ENCODE measurements around the gene RAB20. TPM values are rescaled to one million over a fixed set of nuclear protein-coding genes. Genes with fewer than 3 reads are reported as not detected.

The RAB20 gene
- polyA plus RNA-seq, 1 donor from 2014 or later, result not detected

DNA sequence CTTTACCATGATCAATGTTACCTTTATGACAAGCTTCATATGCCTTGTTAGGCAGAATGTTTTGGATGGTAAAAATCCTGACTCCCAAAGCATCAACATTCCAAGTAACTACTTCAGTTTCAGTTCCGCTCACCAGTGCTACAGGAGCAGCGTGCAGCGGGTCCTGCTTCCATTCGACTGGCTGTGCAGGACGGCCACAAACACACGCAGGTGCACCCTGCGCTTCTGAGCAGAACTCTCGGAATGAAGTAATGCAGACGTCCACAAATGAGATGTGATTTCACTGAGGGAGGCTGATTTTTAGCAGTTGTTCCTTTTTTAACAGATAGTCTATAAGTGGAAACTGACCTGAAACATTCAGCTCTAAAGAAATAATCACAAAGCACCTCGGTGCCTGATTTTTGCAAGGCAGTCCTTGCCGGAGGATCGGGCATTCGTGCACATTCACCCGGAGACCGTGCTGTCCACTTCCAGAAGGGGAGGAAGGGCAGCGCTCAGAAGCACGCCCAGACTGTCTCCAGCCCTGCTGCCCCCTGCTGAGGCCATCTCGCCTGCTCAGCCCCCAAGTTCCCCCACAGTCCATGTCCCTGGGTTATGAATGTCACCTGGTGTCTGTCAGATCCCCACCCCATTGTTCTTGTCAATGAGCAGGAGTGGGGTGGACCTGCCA lies 85.8 kb downstream of the RAB20 start:
- H2AFZ ChIP-seq (ENCODE audit: low read depth, low read length), result no peak overlapping the region

DNA sequence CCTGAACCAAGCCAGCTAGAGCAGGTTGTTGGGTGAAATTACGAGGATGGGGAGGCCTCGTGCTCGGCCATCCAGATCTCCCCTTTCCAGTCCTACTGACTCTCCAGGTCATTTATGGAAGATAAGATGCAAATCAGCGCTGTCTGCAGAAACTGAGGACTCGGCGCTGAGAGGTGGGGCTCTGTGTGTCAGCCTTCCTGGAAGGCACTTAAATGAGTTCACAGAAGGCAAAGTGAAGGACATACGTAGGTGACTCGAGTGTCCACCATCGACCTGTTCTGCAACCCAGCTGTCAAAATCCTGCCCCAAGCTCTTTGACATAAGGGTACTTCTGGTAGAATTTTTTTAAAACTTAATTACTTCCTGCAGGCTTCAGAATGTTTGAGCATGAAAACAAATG lies 86.4 kb downstream of the RAB20 start:
- no peaks in the 10 kb centered on the region for H3K9me2 ChIP-seq (ENCODE audit: insufficient read depth, low read length)

More for the DNA sequence above, 85.8 kb downstream of the RAB20 start:
- H3K4me3 ChIP-seq (ENCODE audit: low read length), result no peak overlapping the region
- H3K9me3 ChIP-seq (ENCODE audit: low read length), result no peaks in the 10 kb centered on the region
- H3F3A ChIP-seq (ENCODE audit: insufficient read depth, low read length, poor library complexity, severe bottlenecking), result no peaks in the 10 kb centered on the region
- no peak overlapping the region for H3K4me2 ChIP-seq (ENCODE audit: low read length)
- no peak overlapping the region for H3K9ac ChIP-seq (ENCODE audit: low read length)
- no peaks in the 10 kb centered on the region for H4K20me1 ChIP-seq (ENCODE audit: insufficient read depth)
- no peaks in the 10 kb centered on the region for H3K9me2 ChIP-seq (ENCODE audit: insufficient read depth, low read length)
- no peak for TF ChIP-seq POLR2AphosphoS5 (IDR thresholded peaks at IDR 0.05)
- no peaks in the 10 kb centered on the region for H3K36me3 ChIP-seq (ENCODE audit: insufficient read depth, low read length)
- no peak overlapping the region for H3K27ac ChIP-seq (ENCODE audit: low read length)
- H3K79me2 ChIP-seq (replicated peaks; ENCODE audit: insufficient read depth, low read length), result no peaks in the 10 kb centered on the region
- no peaks in the 10 kb centered on the region for H3K27me3 ChIP-seq (ENCODE audit: insufficient read depth, low read depth, low read length)

GRCh38 chr13:110474713-110475112 lies 86.8 kb downstream of the RAB20 start:
- H2AFZ ChIP-seq (ENCODE audit: low read depth, low read length), result no peak overlapping the region

More for the DNA sequence above, 86.4 kb downstream of the RAB20 start:
- Histone ChIP-seq H3K9me3 (ENCODE audit: low read length) (no peaks in the 10 kb centered on the region), H3K27me3 (ENCODE audit: insufficient read depth, low read depth, low read length) (no peaks in the 10 kb centered on the region), H3K27ac (ENCODE audit: low read length) (no peak overlapping the region), H2AFZ (ENCODE audit: low read depth, low read length) (no peak overlapping the region), H3K9ac (ENCODE audit: low read length) (no peak overlapping the region), H3K4me2 (ENCODE audit: low read length) (no peak overlapping the region), H3K79me2 (replicated peaks; ENCODE audit: insufficient read depth, low read length) (no peaks in the 10 kb centered on the region), H3F3A (ENCODE audit: insufficient read depth, low read length, poor library complexity, severe bottlenecking) (no peaks in the 10 kb centered on the region), H3K36me3 (ENCODE audit: insufficient read depth, low read length) (no peaks in the 10 kb centered on the region), H3K4me3 (ENCODE audit: low read length) (no peak overlapping the region), H4K20me1 (ENCODE audit: insufficient read depth) (no peaks in the 10 kb centered on the region)
- TF ChIP-seq POLR2AphosphoS5 (IDR thresholded peaks at IDR 0.05) (no peak), EP300 (conservative IDR thresholded peaks at IDR 0.05; ENCODE audit: poor library complexity, severe bottlenecking) (no peak), EZH2 (IDR thresholded peaks at IDR 0.05; ENCODE audit: borderline replicate concordance, insufficient read depth, low read length, poor library complexity, severe bottlenecking) (no peak)

More at GRCh38 chr13:110474713-110475112, 86.8 kb downstream of the RAB20 start:
- Histone ChIP-seq H3F3A (ENCODE audit: insufficient read depth, low read length, poor library complexity, severe bottlenecking) (no peaks in the 10 kb centered on the region), H3K36me3 (ENCODE audit: insufficient read depth, low read length) (no peaks in the 10 kb centered on the region), H4K20me1 (ENCODE audit: insufficient read depth) (no peaks in the 10 kb centered on the region), H3K79me2 (replicated peaks; ENCODE audit: insufficient read depth, low read length) (no peaks in the 10 kb centered on the region), H3K9ac (ENCODE audit: low read length) (no peak overlapping the region), H3K9me3 (ENCODE audit: low read length) (no peaks in the 10 kb centered on the region), H3K27me3 (ENCODE audit: insufficient read depth, low read depth, low read length) (no peaks in the 10 kb centered on the region), H3K4me2 (ENCODE audit: low read length) (no peak overlapping the region), H3K4me3 (ENCODE audit: low read length) (no peak overlapping the region), H3K27ac (ENCODE audit: low read length) (no peak overlapping the region), H3K9me2 (ENCODE audit: insufficient read depth, low read length) (no peaks in the 10 kb centered on the region)
- TF ChIP-seq, protein P1, sequence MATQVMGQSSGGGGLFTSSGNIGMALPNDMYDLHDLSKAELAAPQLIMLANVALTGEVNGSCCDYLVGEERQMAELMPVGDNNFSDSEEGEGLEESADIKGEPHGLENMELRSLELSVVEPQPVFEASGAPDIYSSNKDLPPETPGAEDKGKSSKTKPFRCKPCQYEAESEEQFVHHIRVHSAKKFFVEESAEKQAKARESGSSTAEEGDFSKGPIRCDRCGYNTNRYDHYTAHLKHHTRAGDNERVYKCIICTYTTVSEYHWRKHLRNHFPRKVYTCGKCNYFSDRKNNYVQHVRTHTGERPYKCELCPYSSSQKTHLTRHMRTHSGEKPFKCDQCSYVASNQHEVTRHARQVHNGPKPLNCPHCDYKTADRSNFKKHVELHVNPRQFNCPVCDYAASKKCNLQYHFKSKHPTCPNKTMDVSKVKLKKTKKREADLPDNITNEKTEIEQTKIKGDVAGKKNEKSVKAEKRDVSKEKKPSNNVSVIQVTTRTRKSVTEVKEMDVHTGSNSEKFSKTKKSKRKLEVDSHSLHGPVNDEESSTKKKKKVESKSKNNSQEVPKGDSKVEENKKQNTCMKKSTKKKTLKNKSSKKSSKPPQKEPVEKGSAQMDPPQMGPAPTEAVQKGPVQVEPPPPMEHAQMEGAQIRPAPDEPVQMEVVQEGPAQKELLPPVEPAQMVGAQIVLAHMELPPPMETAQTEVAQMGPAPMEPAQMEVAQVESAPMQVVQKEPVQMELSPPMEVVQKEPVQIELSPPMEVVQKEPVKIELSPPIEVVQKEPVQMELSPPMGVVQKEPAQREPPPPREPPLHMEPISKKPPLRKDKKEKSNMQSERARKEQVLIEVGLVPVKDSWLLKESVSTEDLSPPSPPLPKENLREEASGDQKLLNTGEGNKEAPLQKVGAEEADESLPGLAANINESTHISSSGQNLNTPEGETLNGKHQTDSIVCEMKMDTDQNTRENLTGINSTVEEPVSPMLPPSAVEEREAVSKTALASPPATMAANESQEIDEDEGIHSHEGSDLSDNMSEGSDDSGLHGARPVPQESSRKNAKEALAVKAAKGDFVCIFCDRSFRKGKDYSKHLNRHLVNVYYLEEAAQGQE (IDR thresholded peaks at IDR 0.05; ENCODE audit: borderline replicate concordance), result no peak
- no peak for TF ChIP-seq POLR2AphosphoS5 (IDR thresholded peaks at IDR 0.05)
- no peak for TF ChIP-seq CTCF (IDR thresholded peaks at IDR 0.05; ENCODE audit: poor library complexity, severe bottlenecking)
- TF ChIP-seq RAD21 (conservative IDR thresholded peaks at IDR 0.05), result no peak

Other genes with a start within 250 kb of the RAB20 start
- 58.1 and 60.5 TPM in 2 replicates for gene NAXD, start 53.8 kb upstream of the RAB20 start, polyA plus RNA-seq
- gene CARS2, start 144.4 kb upstream of the RAB20 start, polyA plus RNA-seq, result 92.2 and 93.1 TPM in 2 replicates
- gene ING1, start 152.0 kb upstream of the RAB20 start, polyA plus RNA-seq, result 23.2 and 28.5 TPM in 2 replicates